T1000 (cell line): ENCODE results near the gene FAM13A.

Experiments
- DNase-seq: peaks from one replicate; lab custom pipeline; 2025; ENCODE audit warnings: mixed read lengths; lab: John Stamatoyannopoulos, UW

Gene FAM13A

GRCh38 chr4:88745581-88746163 lies 311.3 kb downstream of the FAM13A start:
- no peak for DNase-seq

GRCh38 chr4:88745175-88745574 lies 311.8 kb downstream of the FAM13A start:
- no peak for DNase-seq

GRCh38 chr4:88744609-88745008 lies 312.4 kb downstream of the FAM13A start:
- DNase-seq = no peak

- DNase-seq = no peak
Observed at GRCh38 chr4:88743696-88744095, 313.3 kb downstream of the FAM13A start.

- DNase-seq = no peak
Observed at GRCh38 chr4:88742561-88742960, 314.4 kb downstream of the FAM13A start.

- DNase-seq = no peak
Observed at GRCh38 chr4:88738180-88738579, 318.8 kb downstream of the FAM13A start.

GRCh38 chr4:88737307-88737941 lies 319.6 kb downstream of the FAM13A start:
- no peak for DNase-seq

GRCh38 chr4:88736264-88736663 lies 320.7 kb downstream of the FAM13A start:
- no peak for DNase-seq

GRCh38 chr4:88735564-88735963 lies 321.4 kb downstream of the FAM13A start:
- DNase-seq = no peak

GRCh38 chr4:88734403-88734949 lies 322.5 kb downstream of the FAM13A start:
- DNase-seq = no peak

GRCh38 chr4:88732714-88733368 lies 324.1 kb downstream of the FAM13A start:
- no peak for DNase-seq

- no peak for DNase-seq
Observed at GRCh38 chr4:88731381-88731780, 325.6 kb downstream of the FAM13A start.

- DNase-seq = no peak
Observed at GRCh38 chr4:88730811-88731210, 326.2 kb downstream of the FAM13A start.

- DNase-seq = no peak
Observed at GRCh38 chr4:88729146-88729760, 327.7 kb downstream of the FAM13A start.

GRCh38 chr4:88728146-88728545 lies 328.8 kb downstream of the FAM13A start:
- no peak for DNase-seq

- DNase-seq = no peak
Observed at GRCh38 chr4:88725986-88726385, 331.0 kb downstream of the FAM13A start.

- no peak for DNase-seq
Observed at GRCh38 chr4:88725143-88725542, 331.8 kb downstream of the FAM13A start.

- DNase-seq = no peak
Observed at GRCh38 chr4:88724406-88724805, 332.6 kb downstream of the FAM13A start.

- no peak for DNase-seq
Observed at GRCh38 chr4:88722828-88723227, 334.2 kb downstream of the FAM13A start.

GRCh38 chr4:88722276-88722780 lies 334.7 kb downstream of the FAM13A start:
- DNase-seq = no peak

GRCh38 chr4:88720451-88721428 lies 336.2 kb downstream of the FAM13A start:
- no peak for DNase-seq
